ENCODE measurements around the gene LIFR. TPM values are rescaled to one million over a fixed set of nuclear protein-coding genes. Genes with fewer than 3 reads are reported as not detected.

The LIFR gene
- total RNA-seq, 1 experiment from 2014 or later, result 7.8 TPM

DNA sequence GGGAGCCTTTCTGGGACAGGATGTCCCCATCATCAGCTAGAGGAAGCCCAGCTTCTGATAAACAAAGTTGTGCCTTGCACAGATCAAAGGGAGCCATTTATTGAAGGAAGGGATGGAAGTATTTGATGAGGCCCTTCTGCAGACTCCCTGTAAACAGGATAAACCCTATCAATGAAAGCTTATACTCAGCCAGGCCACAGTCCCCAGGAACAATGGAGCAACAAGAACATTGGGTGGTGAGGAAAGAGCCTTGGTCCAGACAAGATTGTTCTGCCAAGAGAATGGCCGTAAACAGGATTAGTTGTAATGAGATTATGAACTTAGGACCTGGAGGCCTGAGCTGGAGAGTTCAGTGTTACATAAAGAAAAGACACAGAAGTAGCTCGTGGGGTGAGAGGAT is 40.5 kb upstream of the LIFR start:
- no peaks in the 10 kb centered on the region for H4K20me1 ChIP-seq (ENCODE audit: control insufficient read depth, insufficient read depth, insufficient read length)
- H3K14ac ChIP-seq (ENCODE audit: insufficient read depth, low read length), result no peak overlapping the region
- no peak overlapping the region for H3K23ac ChIP-seq (ENCODE audit: insufficient read length, low read depth, low read length)
- no peak overlapping the region for H3T11ph ChIP-seq (ENCODE audit: low read length)
- no peak overlapping the region for H3K9ac ChIP-seq (ENCODE audit: extremely low read depth, insufficient read length, low read length)
- no peak overlapping the region for H2BK12ac ChIP-seq (ENCODE audit: insufficient read length, low read depth, low read length)
- WGBS (ENCODE audit: extremely low coverage, insufficient read length, low lambda C conversion rate), result no CpG with 5 or more reads among the region's 2 CpGs
- H2BK5ac ChIP-seq (ENCODE audit: insufficient read length, low read length), result no peak overlapping the region
- no peaks in the 10 kb centered on the region for H3K23me2 ChIP-seq (ENCODE audit: insufficient read length, low read depth, low read length, poor library complexity, severe bottlenecking)
- no peak overlapping the region for H4K8ac ChIP-seq (replicated peaks; ENCODE audit: insufficient read length, low read depth, low read length)
- Mint-ChIP-seq H3K9me3 (no peaks in the 10 kb centered on the region; a peak in 2 of 5 replicates), H3K4me3 (no peak overlapping the region), H3K27ac (no peak overlapping the region), H3K4me1 (peaks cover 3 to 13% of the 10 kb centered on the region in 2 experiments), H3K36me3 (ENCODE audit: insufficient read depth in 1 of 3, low read depth in 3 of 3) (no peaks in the 10 kb centered on the region; a peak in 1 of 7 replicates), H3K27me3 (ENCODE audit: low read depth) (no peaks in the 10 kb centered on the region)
- no peaks in the 10 kb centered on the region for H3K79me2 ChIP-seq (ENCODE audit: insufficient read depth, low read length)
- no peak overlapping the region for H3K27ac ChIP-seq (ENCODE audit: insufficient read length, low read depth, low read length)
- H2BK20ac ChIP-seq (ENCODE audit: low read depth, low read length, poor library complexity, severe bottlenecking), result no peak overlapping the region
- H2AK5ac ChIP-seq (ENCODE audit: insufficient read length, low read length), result no peak overlapping the region
- H3K56ac ChIP-seq (ENCODE audit: insufficient read length, low read depth, low read length), result no peak overlapping the region
- no peak overlapping the region for H3K4ac ChIP-seq (ENCODE audit: low read depth, low read length)
- H3K18ac ChIP-seq (ENCODE audit: insufficient read length, low read depth, low read length), result no peak overlapping the region
- H3K4me1 ChIP-seq (ENCODE audit: insufficient read depth, low read length), result peaks cover 3% of the 10 kb centered on the region; the same call in 1 of the 2 replicates
- no peak overlapping the region for H2AFZ ChIP-seq (ENCODE audit: low read length)
- no peak overlapping the region for H2BK120ac ChIP-seq (ENCODE audit: low read depth, low read length, poor library complexity, severe bottlenecking)
- H2BK15ac ChIP-seq (ENCODE audit: low read depth, low read length), result no peak overlapping the region
- no peaks in the 10 kb centered on the region for H3K9me3 ChIP-seq (ENCODE audit: control insufficient read depth, low read depth, low read length)
- no peak overlapping the region for H4K5ac ChIP-seq (ENCODE audit: insufficient read length, low read depth, low read length)
- H4K91ac ChIP-seq (ENCODE audit: insufficient read length, low read depth, low read length), result no peak overlapping the region
- H3K79me1 ChIP-seq (ENCODE audit: insufficient read depth, low read depth, low read length, poor library complexity, severe bottlenecking), result no peaks in the 10 kb centered on the region
- DNase-seq, result no peak
- TF ChIP-seq, protein P1, sequence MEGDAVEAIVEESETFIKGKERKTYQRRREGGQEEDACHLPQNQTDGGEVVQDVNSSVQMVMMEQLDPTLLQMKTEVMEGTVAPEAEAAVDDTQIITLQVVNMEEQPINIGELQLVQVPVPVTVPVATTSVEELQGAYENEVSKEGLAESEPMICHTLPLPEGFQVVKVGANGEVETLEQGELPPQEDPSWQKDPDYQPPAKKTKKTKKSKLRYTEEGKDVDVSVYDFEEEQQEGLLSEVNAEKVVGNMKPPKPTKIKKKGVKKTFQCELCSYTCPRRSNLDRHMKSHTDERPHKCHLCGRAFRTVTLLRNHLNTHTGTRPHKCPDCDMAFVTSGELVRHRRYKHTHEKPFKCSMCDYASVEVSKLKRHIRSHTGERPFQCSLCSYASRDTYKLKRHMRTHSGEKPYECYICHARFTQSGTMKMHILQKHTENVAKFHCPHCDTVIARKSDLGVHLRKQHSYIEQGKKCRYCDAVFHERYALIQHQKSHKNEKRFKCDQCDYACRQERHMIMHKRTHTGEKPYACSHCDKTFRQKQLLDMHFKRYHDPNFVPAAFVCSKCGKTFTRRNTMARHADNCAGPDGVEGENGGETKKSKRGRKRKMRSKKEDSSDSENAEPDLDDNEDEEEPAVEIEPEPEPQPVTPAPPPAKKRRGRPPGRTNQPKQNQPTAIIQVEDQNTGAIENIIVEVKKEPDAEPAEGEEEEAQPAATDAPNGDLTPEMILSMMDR (conservative IDR thresholded peaks at IDR 0.05), result no peak
- H3K4me2 ChIP-seq (ENCODE audit: insufficient read depth, insufficient read length, low read length), result no peak overlapping the region
- H3K27me3 ChIP-seq (ENCODE audit: insufficient read depth, low read length), result no peaks in the 10 kb centered on the region

Measured in H9 (cell line).